HCT116 (cell line): ENCODE measurements around the gene WDR89. TPM values are rescaled to one million over a fixed set of nuclear protein-coding genes. Genes with fewer than 3 reads are reported as not detected.

Experiments used
- ATAC-seq: fragments of 200-7000 bp; cut with Tn5 transposase; 2 replicates; pipeline ENCODE4 v1.9.1; 2020; ENCODE audit warnings: mild to moderate bottlenecking, moderate library complexity
- BruUV-seq: library from RNA; stranded (reverse); fragments of 400-500 nt; replicated peaks from 2 replicates; lab custom pipeline; 2021; lab: Mats Ljungman, UMichigan
- CTCF ChIA-PET: fragments of 300-600 bp; sonication (Branson Sonifier 250); formaldehyde crosslinking; loops from one replicate; lab custom pipeline; 2021; ENCODE audit warnings: antibody characterized with exemption; lab: Charles Lee
- POLR2A ChIA-PET: fragments of 300-600, 350-600 bp; sonication (Branson Sonifier 250); formaldehyde crosslinking; loops from one replicate; lab custom pipeline; 2021; ENCODE audit warnings: antibody characterized with exemption; lab: Charles Lee
- RAD21 ChIA-PET, 2 experiments: fragments of 300-600 bp; sonication (Branson Sonifier 250); formaldehyde crosslinking; loops; one replicate each; lab custom pipeline; 2023; ENCODE audit warnings: low total read pairs in 2 of 2; ENCODE audit not compliant: uncharacterized antibody in 2 of 2, unreplicated experiment in 2 of 2, low non-redundant PET in 1 of 2; lab: Charles Lee
- DNase-seq: peaks from one replicate; pipeline ENCODE4 v3.0.0-alpha.2; 2010; ENCODE audit warnings: low read depth, low spot score
- H2AFZ ChIP-seq: fragments of 200-600 bp; shearing (Covaris generic), sonication (generic); 2 replicates; pipeline ENCODE4 v1.6.1; 2017; ENCODE audit warnings: low read depth, mixed run types, mixed read lengths, antibody characterized with exemption, low read length; ENCODE audit not compliant: poor library complexity, severe bottlenecking
- H3K27ac ChIP-seq: 2 replicates; pipeline ENCODE4 v1.5.1; 2012; ENCODE audit warnings: low read depth, low read length
- H3K27me3 ChIP-seq: fragments of 200-600 bp; sonication (generic); 2 replicates; pipeline ENCODE4 v1.6.1; 2016; ENCODE audit warnings: mixed run types, low read length, mixed read lengths; ENCODE audit not compliant: insufficient read depth
- H3K36me3 ChIP-seq, 2 experiments: fragments of 200-500 bp in 1 of 2; fragments of 200-600 bp in 1 of 2; sonication (Bioruptor generic) in 1 of 2; sonication (generic) in 1 of 2; 2 replicates each; pipeline versions ENCODE4 v1.5.1 to v1.6.1; 2014 to 2016; ENCODE audit warnings: low read length in 2 of 2, inconsistent platforms in 1 of 2, mixed read lengths in 1 of 2, mixed run types in 1 of 2; ENCODE audit not compliant: insufficient read depth in 2 of 2, control insufficient read depth in 1 of 2
- H3K4me1 ChIP-seq, 2 experiments: fragments of 200-600 bp in 1 of 2; sonication (generic) in 1 of 2; 2 replicates each; pipeline versions ENCODE4 v1.5.1 to v1.6.1; 2012 to 2017; ENCODE audit warnings: low read length in 2 of 2, inconsistent platforms in 1 of 2, mild to moderate bottlenecking in 1 of 2, mixed read lengths in 1 of 2, mixed run types in 1 of 2, moderate library complexity in 1 of 2; ENCODE audit not compliant: insufficient read depth in 2 of 2, control insufficient read depth in 1 of 2
- H3K4me2 ChIP-seq: fragments of 200-600 bp; sonication (generic); 2 replicates; pipeline ENCODE4 v1.6.1; 2017; ENCODE audit warnings: mixed run types, low read length, mixed read lengths
- H3K4me3 ChIP-seq, 2 experiments: fragments of 200-600 bp in 1 of 2; sonication (generic) in 1 of 2; replicated peaks in 1 of 2; 2 replicates each; pipeline ENCODE4 v1.5.1; 2011 to 2016; ENCODE audit warnings: low read length in 2 of 2, control low read depth in 1 of 2, low read depth in 1 of 2, mild to moderate bottlenecking in 1 of 2, mixed read lengths in 1 of 2, mixed run types in 1 of 2
- H3K79me2 ChIP-seq: fragments of 200-600 bp; sonication (generic); 2 replicates; pipeline ENCODE4 v1.6.1; 2017; ENCODE audit warnings: mild to moderate bottlenecking, mixed run types, low read length, moderate library complexity, mixed read lengths; ENCODE audit not compliant: insufficient read depth
- H3K9ac ChIP-seq: fragments of 200-600 bp; sonication (generic); 2 replicates; pipeline ENCODE4 v1.6.1; 2016; ENCODE audit warnings: low read length, mixed read lengths
- H3K9me2 ChIP-seq: fragments of 200-600 bp; sonication (generic), shearing (Covaris generic); 2 replicates; pipeline ENCODE4 v1.6.1; 2017; ENCODE audit warnings: mixed run types, mild to moderate bottlenecking, moderate library complexity; ENCODE audit not compliant: insufficient read depth
- H3K9me3 ChIP-seq, 2 experiments: fragments of 200-500 bp in 1 of 2; fragments of 200-600 bp in 1 of 2; sonication (Bioruptor generic) in 1 of 2; sonication (generic) in 1 of 2; 2 replicates each; pipeline ENCODE4 v1.6.1; 2014 to 2017; ENCODE audit warnings: low read length in 2 of 2, mixed read lengths in 2 of 2, inconsistent platforms in 1 of 2, low read depth in 1 of 2, mild to moderate bottlenecking in 1 of 2, mixed run types in 1 of 2, moderate library complexity in 1 of 2; ENCODE audit not compliant: control insufficient read depth in 1 of 2, insufficient read depth in 1 of 2
- H4K20me1 ChIP-seq: fragments of 200-600 bp; sonication (generic), shearing (Covaris generic); 2 replicates; pipeline ENCODE4 v1.6.1; 2017; ENCODE audit warnings: mixed run types, mild to moderate bottlenecking, moderate library complexity; ENCODE audit not compliant: insufficient read depth
- ATF3 ChIP-seq: IDR thresholded peaks from 2 replicates; pipeline ENCODE4 v1.6.1; 2012
- CBX3 ChIP-seq: IDR thresholded peaks from 2 replicates; pipeline ENCODE4 v1.6.1; 2012; ENCODE audit warnings: low read depth
- ELF1 ChIP-seq: IDR thresholded peaks from 2 replicates; pipeline ENCODE4 v1.6.1; 2012; ENCODE audit warnings: low read depth, borderline replicate concordance
- EZH2phosphoT487 ChIP-seq: fragments of 200-600 bp; IDR thresholded peaks from 2 replicates; pipeline ENCODE4 v1.6.1; 2018; ENCODE audit warnings: antibody characterized with exemption, borderline replicate concordance
- JUND ChIP-seq: IDR thresholded peaks from 2 replicates; pipeline ENCODE4 v1.6.1; 2012
- MAX ChIP-seq: IDR thresholded peaks from 2 replicates; pipeline ENCODE4 v1.6.1; 2012
- RAD21 ChIP-seq: IDR thresholded peaks from 2 replicates; pipeline ENCODE4 v1.6.1; 2012; ENCODE audit warnings: low read depth, mild to moderate bottlenecking
- SRF ChIP-seq: IDR thresholded peaks from 2 replicates; pipeline ENCODE4 v1.6.1; 2012; ENCODE audit warnings: low read depth
- TCF7L2 ChIP-seq: IDR thresholded peaks from 2 replicates; pipeline ENCODE4 v1.7.0; 2011; ENCODE audit warnings: borderline replicate concordance, inconsistent platforms; ENCODE audit not compliant: insufficient read depth, insufficient read length; ENCODE audit errors: extremely low read depth
- YY1 ChIP-seq: IDR thresholded peaks from 2 replicates; pipeline ENCODE4 v1.6.1; 2011; ENCODE audit warnings: low read length, low read depth, moderate library complexity, mild to moderate bottlenecking; ENCODE audit not compliant: insufficient replicate concordance; ENCODE audit errors: extremely low read depth
- ZBTB33 ChIP-seq: IDR thresholded peaks from 2 replicates; pipeline ENCODE4 v1.6.1; 2011; ENCODE audit warnings: mild to moderate bottlenecking, low read length, moderate library complexity; ENCODE audit not compliant: insufficient replicate concordance; ENCODE audit errors: extremely low read depth
- ZFX ChIP-seq: fragments of 450-650 bp; IDR thresholded peaks from 2 replicates; pipeline ENCODE4 v1.6.1; 2017
- intact Hi-C: fragments of 100-400 bp; cut with micrococcal nuclease; formaldehyde crosslinking; loops from 2 replicates; pipeline ENCODE4 v1.10.0; 2022
- total RNA-seq: library from RNA; stranded (reverse); gene quantifications from one replicate; pipeline ENCODE4 v1.2.1, GENCODE V29; 2021; ENCODE audit not compliant: unreplicated experiment
- TF ChIP-seq, protein P1 (sequence below): IDR thresholded peaks from 2 replicates; pipeline ENCODE4 v1.6.1; 2012; ENCODE audit warnings: low read depth
- TF ChIP-seq, protein P2 (sequence below), 3 experiments: fragments of 200-600 bp in 1 of 3; sonication (generic) in 1 of 3; IDR thresholded peaks in 2 of 3; conservative IDR thresholded peaks in 1 of 3; 2 replicates each; pipeline ENCODE4 v1.5.1; 2012 to 2017; ENCODE audit warnings: low read depth in 2 of 3, low read length in 2 of 3, antibody characterized with exemption in 1 of 3, borderline replicate concordance in 1 of 3, control low read depth in 1 of 3, mild to moderate bottlenecking in 1 of 3, mixed read lengths in 1 of 3, mixed run types in 1 of 3, moderate library complexity in 1 of 3; ENCODE audit not compliant: insufficient read depth in 1 of 3

The WDR89 gene
- total RNA-seq, 1 experiment from 2014 or later = 22.8 TPM

- TF ChIP-seq, protein P1, sequence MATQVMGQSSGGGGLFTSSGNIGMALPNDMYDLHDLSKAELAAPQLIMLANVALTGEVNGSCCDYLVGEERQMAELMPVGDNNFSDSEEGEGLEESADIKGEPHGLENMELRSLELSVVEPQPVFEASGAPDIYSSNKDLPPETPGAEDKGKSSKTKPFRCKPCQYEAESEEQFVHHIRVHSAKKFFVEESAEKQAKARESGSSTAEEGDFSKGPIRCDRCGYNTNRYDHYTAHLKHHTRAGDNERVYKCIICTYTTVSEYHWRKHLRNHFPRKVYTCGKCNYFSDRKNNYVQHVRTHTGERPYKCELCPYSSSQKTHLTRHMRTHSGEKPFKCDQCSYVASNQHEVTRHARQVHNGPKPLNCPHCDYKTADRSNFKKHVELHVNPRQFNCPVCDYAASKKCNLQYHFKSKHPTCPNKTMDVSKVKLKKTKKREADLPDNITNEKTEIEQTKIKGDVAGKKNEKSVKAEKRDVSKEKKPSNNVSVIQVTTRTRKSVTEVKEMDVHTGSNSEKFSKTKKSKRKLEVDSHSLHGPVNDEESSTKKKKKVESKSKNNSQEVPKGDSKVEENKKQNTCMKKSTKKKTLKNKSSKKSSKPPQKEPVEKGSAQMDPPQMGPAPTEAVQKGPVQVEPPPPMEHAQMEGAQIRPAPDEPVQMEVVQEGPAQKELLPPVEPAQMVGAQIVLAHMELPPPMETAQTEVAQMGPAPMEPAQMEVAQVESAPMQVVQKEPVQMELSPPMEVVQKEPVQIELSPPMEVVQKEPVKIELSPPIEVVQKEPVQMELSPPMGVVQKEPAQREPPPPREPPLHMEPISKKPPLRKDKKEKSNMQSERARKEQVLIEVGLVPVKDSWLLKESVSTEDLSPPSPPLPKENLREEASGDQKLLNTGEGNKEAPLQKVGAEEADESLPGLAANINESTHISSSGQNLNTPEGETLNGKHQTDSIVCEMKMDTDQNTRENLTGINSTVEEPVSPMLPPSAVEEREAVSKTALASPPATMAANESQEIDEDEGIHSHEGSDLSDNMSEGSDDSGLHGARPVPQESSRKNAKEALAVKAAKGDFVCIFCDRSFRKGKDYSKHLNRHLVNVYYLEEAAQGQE = no peak
- no peak for TF ChIP-seq ZFX
- TF ChIP-seq RAD21 = no peak
- TF ChIP-seq, protein P2, sequence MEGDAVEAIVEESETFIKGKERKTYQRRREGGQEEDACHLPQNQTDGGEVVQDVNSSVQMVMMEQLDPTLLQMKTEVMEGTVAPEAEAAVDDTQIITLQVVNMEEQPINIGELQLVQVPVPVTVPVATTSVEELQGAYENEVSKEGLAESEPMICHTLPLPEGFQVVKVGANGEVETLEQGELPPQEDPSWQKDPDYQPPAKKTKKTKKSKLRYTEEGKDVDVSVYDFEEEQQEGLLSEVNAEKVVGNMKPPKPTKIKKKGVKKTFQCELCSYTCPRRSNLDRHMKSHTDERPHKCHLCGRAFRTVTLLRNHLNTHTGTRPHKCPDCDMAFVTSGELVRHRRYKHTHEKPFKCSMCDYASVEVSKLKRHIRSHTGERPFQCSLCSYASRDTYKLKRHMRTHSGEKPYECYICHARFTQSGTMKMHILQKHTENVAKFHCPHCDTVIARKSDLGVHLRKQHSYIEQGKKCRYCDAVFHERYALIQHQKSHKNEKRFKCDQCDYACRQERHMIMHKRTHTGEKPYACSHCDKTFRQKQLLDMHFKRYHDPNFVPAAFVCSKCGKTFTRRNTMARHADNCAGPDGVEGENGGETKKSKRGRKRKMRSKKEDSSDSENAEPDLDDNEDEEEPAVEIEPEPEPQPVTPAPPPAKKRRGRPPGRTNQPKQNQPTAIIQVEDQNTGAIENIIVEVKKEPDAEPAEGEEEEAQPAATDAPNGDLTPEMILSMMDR (IDR thresholded peaks at IDR 0.05 in 2 of 3, conservative IDR thresholded peaks at IDR 0.05 in 1 of 3; ENCODE audit: borderline replicate concordance in 1 of 3, insufficient read depth in 1 of 3, low read depth in 2 of 3, low read length in 2 of 3) = no peak
- TF ChIP-seq TCF7L2 = no peak
- TF ChIP-seq SRF = no peak
Observed at GRCh38 chr14:63562405-63562804, 79.3 kb downstream of the WDR89 start (continued).

- POLR2A ChIA-PET = interaction anchor here (1.1 kb wide), 1 partner anchor 11 kb away, joined by 4 read pairs; no protein-coding TSS in a partner anchor
- TF ChIP-seq YY1 (no peak), RAD21 (no peak), CBX3 (no peak), ZBTB33 (no peak), ATF3 (no peak), ZFX (no peak), EZH2phosphoT487 (no peak), JUND (no peak), MAX (no peak), SRF (no peak), ELF1 (no peak)
Observed at GRCh38 chr14:63555572-63555971, 86.1 kb downstream of the WDR89 start.

More at GRCh38 chr14:63555572-63555971, 86.1 kb downstream of the WDR89 start:
- H3K4me2 ChIP-seq = no peak overlapping the region
- no peak overlapping the region for H3K4me3 ChIP-seq
- DNase-seq (no peak), ATAC-seq (no peak)
- no peak overlapping the region for H3K27ac ChIP-seq
- H3K9me3 ChIP-seq = no peaks in the 10 kb centered on the region
- no peaks in the 10 kb centered on the region for H4K20me1 ChIP-seq
- no peaks in the 10 kb centered on the region for H3K79me2 ChIP-seq
- no peaks in the 10 kb centered on the region for H3K9me2 ChIP-seq
- H3K27me3 ChIP-seq = no peaks in the 10 kb centered on the region
- H3K9ac ChIP-seq = no peak overlapping the region
- H3K4me1 ChIP-seq = peaks cover 0 to 4% of the 10 kb centered on the region in 2 experiments; a peak in 1 of 4 replicates
- ChIA-PET RAD21 (no interaction called here), CTCF (no interaction called here)
- no TSS peak for BruUV-seq
- intact Hi-C loops = no loop called here
- H3K36me3 ChIP-seq = no peaks in the 10 kb centered on the region
- no peak overlapping the region for H2AFZ ChIP-seq
